Fibroblast of lung (primary cell): Measurements from ENCODE around the gene IGLON5. TPM values are rescaled to one million over a fixed set of nuclear protein-coding genes. Genes with fewer than 3 reads are reported as not detected.

Experiments used
- DNase-seq, 2 donors: peaks; one replicate each; pipeline versions ENCODE4 v3.0.0 to v3.0.0-alpha.2; 2010; ENCODE audit warnings: low read depth in 2 of 2
- H2AFZ ChIP-seq: 2 replicates; pipeline ENCODE4 v1.5.1; 2012; ENCODE audit warnings: low read length, control low read depth, inconsistent platforms
- H3K27ac ChIP-seq: 2 replicates; pipeline ENCODE4 v1.5.1; 2011; ENCODE audit warnings: low read length, control low read depth; ENCODE audit not compliant: insufficient read depth
- H3K27me3 ChIP-seq: 2 replicates; pipeline ENCODE4 v1.5.1; 2011; ENCODE audit warnings: mild to moderate bottlenecking, low read length; ENCODE audit not compliant: control insufficient read depth, insufficient read depth
- H3K36me3 ChIP-seq: 2 replicates; pipeline ENCODE4 v1.5.1; 2011; ENCODE audit warnings: low read length; ENCODE audit not compliant: control insufficient read depth, insufficient read depth
- H3K4me1 ChIP-seq: 2 replicates; pipeline ENCODE4 v1.5.1; 2011; ENCODE audit warnings: low read length; ENCODE audit not compliant: control insufficient read depth, insufficient read depth; ENCODE audit errors: extremely low read depth
- H3K4me2 ChIP-seq: 2 replicates; pipeline ENCODE4 v1.5.1; 2011; ENCODE audit warnings: low read length, control low read depth; ENCODE audit not compliant: insufficient read depth; ENCODE audit errors: extremely low read depth
- H3K4me3 ChIP-seq, 4 experiments: fragments of 200-600 bp in 1 of 4; sonication (generic) in 1 of 4; replicated peaks in 1 of 4; 2 replicates each; pipeline ENCODE4 v1.5.1; 2011 to 2016; ENCODE audit warnings: low read length in 4 of 4, low read depth in 3 of 4, mild to moderate bottlenecking in 3 of 4, control low read depth in 2 of 4, inconsistent platforms in 1 of 4, mixed read lengths in 1 of 4; ENCODE audit not compliant: insufficient read depth in 1 of 4; ENCODE audit errors: control extremely low read depth in 1 of 4
- H3K79me2 ChIP-seq: 2 replicates; pipeline ENCODE4 v1.5.1; 2012; ENCODE audit warnings: mild to moderate bottlenecking, low read length, inconsistent platforms; ENCODE audit not compliant: control insufficient read depth, insufficient read depth
- H3K9ac ChIP-seq: 2 replicates; pipeline ENCODE4 v1.5.1; 2011; ENCODE audit warnings: mild to moderate bottlenecking, low read length, control low read depth; ENCODE audit not compliant: insufficient read depth
- H3K9me3 ChIP-seq: 2 replicates; pipeline ENCODE4 v1.5.1; 2012; ENCODE audit warnings: low read depth, low read length; ENCODE audit not compliant: control insufficient read depth, insufficient read depth
- H4K20me1 ChIP-seq: 2 replicates; pipeline ENCODE4 v1.5.1; 2011; ENCODE audit warnings: low read length; ENCODE audit not compliant: control insufficient read depth, insufficient read depth; ENCODE audit errors: extremely low read depth
- CTCF ChIP-seq, 2 donors: IDR thresholded peaks in 1 of 2; conservative IDR thresholded peaks in 1 of 2; 1 replicate in 1 of 2; 2 replicates in 1 of 2; pipeline ENCODE4 v1.5.1; 2011 to 2012; ENCODE audit warnings: low read length in 2 of 2, control low read depth in 1 of 2, inconsistent platforms in 1 of 2, low read depth in 1 of 2, mild to moderate bottlenecking in 1 of 2
- EZH2 ChIP-seq: IDR thresholded peaks from 2 replicates; pipeline ENCODE4 v1.5.1; 2012; ENCODE audit warnings: low read length, control low read depth, mild to moderate bottlenecking; ENCODE audit errors: missing control alignments
- polyA plus RNA-seq, 2 donors: library from polyadenylated mRNA; depleted of rRNA in 1 of 2; stranded (reverse) in 1 of 2; unstranded in 1 of 2; fragments of >200 nt; gene quantifications; 2 replicates each; pipeline ENCODE4 v1.2.1, GENCODE V29; 2011 to 2012; ENCODE audit warnings: missing spikeins in 1 of 2
- total RNA-seq: library from RNA; depleted of rRNA; stranded (reverse); fragments of >200 nt; gene quantifications from 2 replicates; pipeline ENCODE4 v1.2.1, GENCODE V29; 2014

Gene IGLON5
- total and polyA plus RNA-seq, 2 donors (not counting 1 experiment from before 2014, with no cell fraction given), result not detected

- H3K79me2 ChIP-seq, result peaks cover 4% of the 10 kb centered on the region
- H3K27me3 ChIP-seq, result no peaks in the 10 kb centered on the region
- no peak overlapping the region for H3K4me2 ChIP-seq
- no peaks in the 10 kb centered on the region for H3K36me3 ChIP-seq
- H3K9ac ChIP-seq, result no peak overlapping the region
- no peak overlapping the region for H3K4me3 ChIP-seq
- no peaks in the 10 kb centered on the region for H3K9me3 ChIP-seq
- peaks cover 9% of the 10 kb centered on the region for H3K4me1 ChIP-seq
- DNase-seq, result no peak
- H3K27ac ChIP-seq, result no peak overlapping the region
- no peaks in the 10 kb centered on the region for H4K20me1 ChIP-seq
- no peak for TF ChIP-seq EZH2
- TF ChIP-seq CTCF (conservative IDR thresholded peaks at IDR 0.05 in 1 of 2, IDR thresholded peaks at IDR 0.05 in 1 of 2; ENCODE audit: low read depth in 1 of 2, low read length in 2 of 2), result no peak
- no peak overlapping the region for H2AFZ ChIP-seq
Observed at GRCh38 chr19:51361239-51361638, 49.8 kb downstream of the IGLON5 start.

GRCh38 chr19:51364200-51365106 lies 53.0 kb downstream of the IGLON5 start:
- no peak overlapping the region for H2AFZ ChIP-seq
- TF ChIP-seq CTCF (conservative IDR thresholded peaks at IDR 0.05 in 1 of 2, IDR thresholded peaks at IDR 0.05 in 1 of 2; ENCODE audit: low read depth in 1 of 2, low read length in 2 of 2) (no peak), EZH2 (no peak)
- peaks cover 13% of the 10 kb centered on the region for H3K4me1 ChIP-seq
- H3K36me3 ChIP-seq, result no peaks in the 10 kb centered on the region
- H3K4me3 ChIP-seq, result no peak overlapping the region
- H3K9ac ChIP-seq, result no peak overlapping the region
- no peaks in the 10 kb centered on the region for H3K27me3 ChIP-seq
- H3K27ac ChIP-seq, result no peak overlapping the region
- no peak overlapping the region for H3K4me2 ChIP-seq
- no peak for DNase-seq
- peaks cover 4% of the 10 kb centered on the region for H3K79me2 ChIP-seq
- H3K9me3 ChIP-seq, result no peaks in the 10 kb centered on the region
- no peaks in the 10 kb centered on the region for H4K20me1 ChIP-seq

GRCh38 chr19:51365211-51365964 lies 53.9 kb downstream of the IGLON5 start:
- Histone ChIP-seq H3K9ac (peak overlapping the region; percentile 84), H3K79me2 (peaks cover 4% of the 10 kb centered on the region), H3K27ac (peak overlapping the region; percentile 89), H3K27me3 (no peaks in the 10 kb centered on the region), H3K36me3 (no peaks in the 10 kb centered on the region), H3K4me2 (peak overlapping the region; percentile 100), H3K4me3 (peak overlapping the region; percentile 90 to 98 (median 95)), H2AFZ (peak overlapping the region; percentile 85), H3K4me1 (peaks cover 13% of the 10 kb centered on the region), H4K20me1 (no peaks in the 10 kb centered on the region), H3K9me3 (no peaks in the 10 kb centered on the region)
- DNase-seq, result peak; percentile 50 to 61
- peak; percentile 25 for TF ChIP-seq CTCF (conservative IDR thresholded peaks at IDR 0.05 in 1 of 2, IDR thresholded peaks at IDR 0.05 in 1 of 2; ENCODE audit: low read depth in 1 of 2, low read length in 2 of 2)
- TF ChIP-seq EZH2, result no peak
